ENCODE measurements around the gene PFDN4. TPM values are rescaled to one million over a fixed set of nuclear protein-coding genes. Genes with fewer than 3 reads are reported as not detected.
A peak's percentile ranks its signal among the peaks of the same experiment; 100 is the strongest.

PFDN4 gene
- total and polyA plus RNA-seq, 12 donors: 18.7 to 103 (median 44.2) TPM

DNA sequence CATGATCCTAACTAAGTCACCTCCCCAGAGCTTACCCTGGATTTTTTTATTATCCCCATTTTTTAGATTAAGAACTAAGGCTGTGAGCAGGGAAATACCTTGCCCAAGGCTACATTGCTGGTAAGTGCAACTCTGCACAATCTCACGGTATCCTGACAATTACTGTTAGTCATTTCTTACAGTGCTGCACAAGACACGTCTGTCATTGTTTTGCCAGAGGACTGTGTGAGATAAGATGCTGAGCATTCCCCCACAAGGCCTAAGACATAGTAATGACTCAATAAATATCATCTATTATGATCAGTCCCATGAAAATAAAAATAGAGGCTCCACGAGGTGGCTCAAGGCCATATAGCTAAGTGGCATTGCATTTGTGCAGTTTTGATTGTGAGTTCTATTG, 21.0 kb downstream of the PFDN4 start:
- no peaks in the 10 kb centered on the region for H3K36me3 ChIP-seq (replicated peaks in 1 of 2)
- no peaks in the 10 kb centered on the region for H3K4me1 ChIP-seq (replicated peaks in 1 of 2)
- H3K27ac ChIP-seq: peak overlapping the region in 1 of 5 donors; percentile 24
- intact Hi-C loops (cut with DNase I): no loop called here
- no peaks in the 10 kb centered on the region for H3K27me3 ChIP-seq
- DNase-seq: peak in 5 of 7 donors; percentile 23 to 53 (median 35)
- TF ChIP-seq CTCF (IDR thresholded peaks at IDR 0.05) (no peak), POLR2A (IDR thresholded peaks at IDR 0.05) (no peak)
- 32 to 52% (median 39%) methylated on average over 3 of the region's 3 CpGs for WGBS, 4 donors
- no peak overlapping the region for H3K4me3 ChIP-seq
- no peaks in the 10 kb centered on the region for H3K9me3 ChIP-seq (replicated peaks in 1 of 3)

DNA sequence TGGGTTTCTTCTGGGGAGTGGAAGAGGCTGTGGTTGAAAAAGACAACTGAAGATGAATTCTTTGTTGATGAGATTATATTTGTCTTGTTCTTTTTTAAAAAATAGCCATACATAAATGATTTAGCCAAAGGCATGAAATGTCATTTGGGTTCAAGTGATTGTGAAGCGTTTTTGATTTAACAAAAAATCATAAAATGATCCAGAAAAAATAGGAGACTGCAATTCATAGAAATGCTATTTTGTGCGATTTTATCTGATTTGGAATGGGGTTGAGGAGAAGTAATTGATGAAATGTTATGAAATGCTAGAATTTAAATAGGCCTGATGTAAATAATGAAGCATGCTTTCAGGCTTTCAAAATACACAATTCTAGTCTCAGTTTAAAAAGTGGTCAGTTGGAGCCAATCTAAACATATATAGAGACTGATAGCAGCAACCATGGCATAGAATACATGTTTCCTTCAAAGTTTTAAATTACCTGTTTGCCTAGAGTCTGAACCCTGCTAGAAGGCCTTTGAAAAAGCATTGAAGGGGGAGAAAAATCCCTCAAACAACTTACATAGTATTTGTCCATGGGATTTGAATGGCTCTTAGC, 21.8 kb downstream of the PFDN4 start:
- no peak overlapping the region for H3K27ac ChIP-seq
- no peaks in the 10 kb centered on the region for H3K9me3 ChIP-seq (replicated peaks in 1 of 3)
- no peak overlapping the region for H3K4me3 ChIP-seq
- TF ChIP-seq CTCF (IDR thresholded peaks at IDR 0.05) (no peak), POLR2A (IDR thresholded peaks at IDR 0.05) (no peak)
- WGBS, 4 donors: 80 to 85% (median 83%) methylated on average over 2 of the region's 2 CpGs
- H3K36me3 ChIP-seq (replicated peaks in 1 of 2): no peaks in the 10 kb centered on the region
- no peak for DNase-seq
- no peaks in the 10 kb centered on the region for H3K27me3 ChIP-seq
- H3K4me1 ChIP-seq (replicated peaks in 1 of 2): no peaks in the 10 kb centered on the region
- intact Hi-C loops (cut with DNase I): no loop called here

- Histone ChIP-seq H3K36me3 (replicated peaks in 1 of 2) (no peaks in the 10 kb centered on the region), H3K27me3 (no peaks in the 10 kb centered on the region), H3K27ac (no peak overlapping the region), H3K4me3 (no peak overlapping the region), H3K9me3 (replicated peaks in 1 of 3) (no peaks in the 10 kb centered on the region), H3K4me1 (replicated peaks in 1 of 2) (no peaks in the 10 kb centered on the region)
- 78 to 94% (median 86%) methylated on average over 2 to 3 of the region's 3 CpGs for WGBS, 4 donors
- TF ChIP-seq CTCF (IDR thresholded peaks at IDR 0.05) (no peak), POLR2A (IDR thresholded peaks at IDR 0.05) (no peak)
- DNase-seq: no peak
- intact Hi-C loops (cut with DNase I): no loop called here
These were observed 23.1 kb downstream of the PFDN4 start for GRCh38 chr20:54231036-54231435.

- TF ChIP-seq CTCF (IDR thresholded peaks at IDR 0.05): no peak
- TF ChIP-seq POLR2A (IDR thresholded peaks at IDR 0.05): no peak
- 60 to 86% (median 78%) methylated on average over 2 of the region's 2 CpGs for WGBS, 4 donors
- intact Hi-C loops (cut with DNase I): no loop called here
These were observed 27.1 kb downstream of the PFDN4 start for GRCh38 chr20:54234991-54235390.

More at GRCh38 chr20:54234991-54235390, 27.1 kb downstream of the PFDN4 start:
- no peak overlapping the region for H3K27ac ChIP-seq
- DNase-seq: no peak
- no peaks in the 10 kb centered on the region for H3K4me1 ChIP-seq (replicated peaks in 1 of 2)
- H3K27me3 ChIP-seq: no peaks in the 10 kb centered on the region
- H3K9me3 ChIP-seq (replicated peaks in 1 of 3): no peaks in the 10 kb centered on the region
- no peaks in the 10 kb centered on the region for H3K36me3 ChIP-seq (replicated peaks in 1 of 2)
- H3K4me3 ChIP-seq: no peak overlapping the region
